HG02623 (cell line): Measurements from ENCODE around the gene PTX4.

Source experiments
- ATAC-seq: cut with Tn5 transposase; IDR thresholded peaks from one replicate; pipeline ENCODE4 v1.9.1; 2021; ENCODE audit warnings: moderate library complexity; ENCODE audit not compliant: unreplicated experiment

Gene PTX4

GRCh38 chr16:1464894-1465566, 23.7 kb downstream of the PTX4 start:
- ATAC-seq, result no peak

DNA sequence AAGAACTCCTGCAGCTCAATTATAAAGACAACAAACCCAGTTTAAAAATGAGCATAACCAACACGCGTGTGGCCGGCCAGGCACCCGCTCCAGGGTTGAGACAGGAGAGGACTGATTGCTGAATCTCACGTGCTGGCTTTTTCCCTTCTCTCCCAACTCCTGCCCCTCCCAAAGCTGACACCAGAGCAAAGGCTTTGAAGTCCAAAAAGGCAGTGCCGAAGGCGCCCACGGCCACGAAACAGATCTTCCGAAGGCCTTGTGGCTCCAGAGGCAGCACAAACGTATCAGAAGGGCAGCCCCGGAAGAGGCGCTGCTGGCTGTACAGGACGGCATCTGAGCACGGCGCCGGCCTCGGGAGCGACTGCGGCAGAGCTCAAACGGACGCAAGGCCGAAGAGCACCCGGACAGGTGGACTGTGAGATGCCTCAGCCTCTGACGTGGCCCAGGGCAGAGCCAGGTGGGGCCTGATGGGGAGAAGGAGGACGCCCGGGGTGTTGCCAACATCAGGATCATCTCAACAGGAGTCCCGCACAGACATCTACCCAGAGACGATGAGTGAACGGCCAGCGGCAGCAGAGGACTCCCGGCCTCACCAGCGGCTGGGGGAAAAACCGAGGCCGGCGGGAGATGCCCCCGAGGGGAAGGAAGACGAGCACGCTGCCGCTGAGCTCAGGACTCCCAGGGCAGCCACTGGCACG, 24.4 kb downstream of the PTX4 start:
- no peak for ATAC-seq

DNA sequence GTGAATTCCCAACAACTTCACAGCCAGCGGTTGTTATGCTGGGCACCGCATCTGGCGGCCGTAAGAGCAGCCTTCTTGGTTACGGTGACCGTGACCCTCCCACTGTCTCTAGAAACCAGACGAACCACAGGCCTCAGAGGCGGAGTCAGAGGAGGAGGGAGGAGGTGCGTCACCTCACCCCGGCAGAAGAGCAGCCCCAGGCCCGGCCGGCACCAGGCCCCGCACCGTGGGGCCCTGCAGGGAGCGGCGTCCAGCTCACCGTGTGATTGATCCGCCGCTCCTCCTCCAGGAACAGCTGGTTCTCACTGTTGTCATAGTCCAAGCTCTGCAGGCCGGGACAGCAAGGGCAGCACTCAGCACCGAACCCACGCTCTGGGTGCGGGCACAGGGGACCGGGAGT, 27.6 kb downstream of the PTX4 start:
- ATAC-seq, result no peak

- ATAC-seq, result no peak
These were observed 28.1 kb downstream of the PTX4 start for GRCh38 chr16:1460602-1461138.

DNA sequence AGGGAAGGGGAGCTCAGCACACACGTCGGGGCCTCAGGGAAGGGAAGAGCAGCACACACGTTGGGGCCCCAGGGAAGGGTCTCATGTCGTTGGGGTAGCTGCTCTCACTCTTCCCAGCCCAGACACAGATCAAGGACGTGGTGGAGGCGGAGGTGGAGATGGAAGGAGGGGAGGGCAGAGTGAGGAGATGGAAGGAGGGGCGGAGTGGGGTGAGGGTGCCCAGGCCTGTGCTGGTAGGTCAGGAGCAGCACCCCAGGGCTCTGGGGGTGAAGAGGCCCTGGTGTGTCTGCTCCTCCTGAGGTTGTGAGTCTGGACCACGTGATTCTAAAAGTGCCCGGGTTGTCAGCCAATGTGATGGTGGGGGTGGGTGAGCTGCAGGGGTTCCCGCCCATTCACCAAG, 28.8 kb downstream of the PTX4 start:
- no peak for ATAC-seq

- no peak for ATAC-seq
These were observed 29.8 kb downstream of the PTX4 start for GRCh38 chr16:1458977-1459341.

- no peak for ATAC-seq
These were observed 30.3 kb downstream of the PTX4 start for GRCh38 chr16:1458336-1458976.

GRCh38 chr16:1457489-1458245, 31.1 kb downstream of the PTX4 start:
- ATAC-seq, result no peak

DNA sequence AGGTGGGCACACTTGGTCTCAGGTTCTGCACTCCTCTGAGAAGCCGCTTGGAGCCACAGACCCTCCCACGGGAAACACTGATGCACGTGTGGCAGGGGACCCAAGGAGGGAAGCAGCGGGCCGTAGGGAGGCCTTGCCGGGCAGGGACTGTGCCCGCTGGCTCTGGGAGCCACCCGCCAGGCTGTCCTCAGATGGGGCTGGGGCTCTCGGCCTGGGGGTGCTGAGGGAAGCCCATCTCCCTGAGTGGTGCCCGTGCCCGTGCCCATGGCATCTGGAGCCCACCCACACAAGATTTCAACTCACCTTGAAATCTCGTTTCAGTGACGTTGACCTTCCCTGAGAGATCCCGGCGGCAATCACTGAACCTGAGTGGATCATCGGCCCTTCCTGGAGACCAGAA, 31.8 kb downstream of the PTX4 start:
- ATAC-seq, result no peak

DNA sequence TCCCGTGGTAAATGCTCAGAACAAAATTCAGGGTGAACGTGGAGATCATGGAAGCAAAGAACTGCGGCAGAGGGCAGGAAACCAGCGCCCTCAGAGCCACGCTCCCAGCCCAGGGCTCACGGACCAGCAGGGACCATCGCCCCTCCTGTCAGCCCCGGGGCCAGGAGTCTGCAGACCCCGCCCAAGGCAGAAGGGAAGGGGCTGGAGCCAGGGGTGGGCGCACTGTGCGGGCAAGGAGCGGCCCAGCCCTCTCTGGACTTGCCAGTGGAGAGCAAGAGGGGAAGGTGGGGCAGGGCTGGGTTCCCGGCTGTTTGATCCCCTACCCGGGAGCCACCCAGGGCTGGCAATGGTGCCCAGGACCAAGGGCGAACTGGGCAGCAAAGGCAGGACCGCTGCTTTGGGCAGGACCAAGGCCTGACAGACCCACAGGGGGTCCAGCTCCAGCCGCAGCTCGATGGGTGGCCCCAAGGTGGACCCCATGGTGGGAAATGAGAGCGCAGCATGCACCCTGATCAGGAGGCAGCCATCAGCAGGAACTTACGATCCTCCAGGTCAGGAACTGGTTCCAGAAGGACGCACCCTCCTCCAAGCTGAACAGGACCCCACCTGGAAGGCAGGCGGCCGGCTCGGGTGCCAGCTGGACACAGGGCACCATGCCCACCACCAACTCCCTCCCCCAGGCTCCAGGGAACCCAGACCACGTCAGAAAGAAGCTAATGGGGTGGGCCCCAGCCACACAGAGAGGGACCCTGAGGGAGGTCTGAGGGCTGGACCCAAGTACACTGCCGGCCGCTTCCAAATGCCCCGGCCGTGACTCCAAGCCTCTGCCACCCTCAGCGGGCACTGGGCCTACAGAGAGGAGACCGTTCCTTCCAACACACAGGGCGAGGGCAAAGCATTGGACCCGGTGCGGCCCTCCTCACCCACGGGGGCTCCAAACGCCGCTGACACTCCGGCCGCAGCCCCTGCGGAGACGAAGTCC, 33.3 kb downstream of the PTX4 start:
- ATAC-seq, result no peak

DNA sequence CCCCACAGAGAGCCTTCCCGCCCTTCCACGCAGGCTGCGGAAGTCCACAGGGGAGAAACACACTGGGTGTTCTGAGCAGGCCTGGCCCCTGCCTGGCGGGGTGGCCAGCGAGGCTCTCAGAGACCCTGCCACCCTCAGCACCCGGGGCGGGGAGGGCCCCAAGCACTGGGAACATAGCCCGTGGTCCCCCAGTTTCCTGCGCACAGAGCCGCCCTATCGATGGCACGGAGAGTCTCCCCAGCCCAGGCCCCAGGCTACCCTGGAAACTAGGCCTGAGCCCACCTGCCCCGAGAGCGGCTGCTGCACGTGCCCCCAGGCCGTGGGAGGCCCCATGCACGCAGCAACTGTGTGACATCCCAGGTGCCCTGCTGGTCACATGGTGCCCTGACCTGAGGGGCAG, 34.2 kb downstream of the PTX4 start:
- ATAC-seq, result no peak

DNA sequence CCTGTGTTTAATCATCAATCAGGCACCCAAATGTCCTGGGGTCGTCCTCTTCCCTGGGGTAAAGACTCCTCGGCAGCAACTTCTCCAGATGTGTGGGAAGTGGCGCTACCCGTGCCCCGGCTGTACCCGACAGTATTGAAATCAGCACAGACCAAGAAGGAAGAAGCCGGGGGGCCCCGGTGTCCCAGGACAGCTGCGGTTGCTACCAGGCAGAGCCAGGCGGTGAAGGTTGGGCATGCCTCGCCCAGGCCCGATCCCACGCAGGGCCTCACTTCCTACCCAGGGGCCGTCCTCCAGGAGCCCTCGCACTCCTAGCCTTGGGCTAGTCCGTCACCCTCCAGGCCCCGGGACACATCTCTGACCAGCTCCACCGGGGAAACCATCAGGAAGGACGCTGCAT, 35.4 kb downstream of the PTX4 start:
- ATAC-seq, result no peak

GRCh38 chr16:1452530-1452929, 36.2 kb downstream of the PTX4 start:
- ATAC-seq, result no peak

DNA sequence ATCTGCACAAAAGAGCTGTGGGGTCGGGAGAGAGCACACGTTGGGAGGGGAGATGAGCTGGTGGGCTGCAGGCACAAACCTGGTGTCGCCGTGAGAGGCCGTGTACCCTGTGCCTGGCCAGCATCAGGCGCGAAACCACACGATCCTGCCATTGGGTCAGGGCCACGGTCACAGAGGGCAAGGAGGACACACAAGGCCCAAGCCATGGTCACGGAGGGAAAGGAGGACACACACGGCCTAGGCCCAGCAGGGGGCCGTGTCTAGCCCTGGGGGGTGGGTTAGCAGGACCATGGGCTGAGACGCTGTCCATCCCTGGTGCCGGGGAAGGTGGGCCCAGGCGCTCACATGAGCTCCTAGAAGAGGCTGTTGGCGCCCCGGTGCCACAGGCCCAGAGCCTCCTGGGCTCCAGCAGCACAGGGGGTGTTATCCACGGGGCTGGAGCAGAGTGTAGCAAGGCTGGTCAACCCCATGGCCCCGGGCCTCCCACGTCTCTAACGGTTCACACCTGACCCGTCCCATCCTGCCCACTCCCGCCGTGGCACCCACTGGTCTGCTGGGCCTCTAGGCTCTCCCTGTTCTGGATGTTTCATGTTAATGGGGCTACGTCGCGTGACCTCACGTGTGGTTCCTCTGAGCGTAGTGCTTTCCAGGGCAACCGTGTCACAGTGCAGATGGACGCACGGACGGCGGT, 36.9 kb downstream of the PTX4 start:
- ATAC-seq, result no peak

- no peak for ATAC-seq
These were observed 37.9 kb downstream of the PTX4 start for GRCh38 chr16:1450841-1451240.

GRCh38 chr16:1450218-1450617, 38.5 kb downstream of the PTX4 start:
- no peak for ATAC-seq

GRCh38 chr16:1449201-1449788, 39.4 kb downstream of the PTX4 start:
- ATAC-seq, result no peak

DNA sequence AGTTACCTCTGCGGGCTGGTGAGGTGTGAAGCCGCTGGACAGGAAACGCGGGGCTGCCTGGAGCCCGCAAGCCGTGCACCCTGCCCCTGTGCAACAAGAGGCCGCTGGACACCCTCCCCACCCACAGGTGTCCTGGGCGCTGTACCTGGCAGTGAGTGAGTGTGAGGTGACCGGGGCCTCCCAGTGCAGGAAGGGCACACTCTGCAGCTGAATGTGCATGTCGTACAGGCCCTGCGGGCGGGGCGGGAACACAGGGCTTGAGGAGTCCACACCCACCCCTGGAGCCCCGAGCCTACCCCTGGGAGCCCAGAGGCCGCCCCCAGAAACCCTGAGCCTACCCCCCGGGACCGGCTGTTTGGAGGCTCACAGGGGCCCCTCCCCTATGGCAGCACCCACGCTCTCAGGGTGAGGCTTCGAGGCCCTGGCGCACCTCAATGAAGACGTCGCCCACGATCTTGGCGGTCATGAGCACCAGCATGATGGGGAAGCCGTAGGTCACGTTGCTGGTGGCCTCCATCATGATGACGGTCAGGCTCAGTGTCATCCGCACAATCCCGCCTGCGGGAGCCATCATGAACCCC, 40.1 kb downstream of the PTX4 start:
- ATAC-seq, result no peak

- no peak for ATAC-seq
These were observed 40.8 kb downstream of the PTX4 start for GRCh38 chr16:1447965-1448364.
